Measurements from ENCODE around the gene PTPRK. TPM values are rescaled to one million over a fixed set of nuclear protein-coding genes. Genes with fewer than 3 reads are reported as not detected.

PTPRK gene
- total and polyA plus RNA-seq, 10 of the 15 experiments (the other 5 are each of a cell fraction or from before 2014, with no cell fraction given), result 0.23 to 1.9 (median 0.55) TPM

DNA sequence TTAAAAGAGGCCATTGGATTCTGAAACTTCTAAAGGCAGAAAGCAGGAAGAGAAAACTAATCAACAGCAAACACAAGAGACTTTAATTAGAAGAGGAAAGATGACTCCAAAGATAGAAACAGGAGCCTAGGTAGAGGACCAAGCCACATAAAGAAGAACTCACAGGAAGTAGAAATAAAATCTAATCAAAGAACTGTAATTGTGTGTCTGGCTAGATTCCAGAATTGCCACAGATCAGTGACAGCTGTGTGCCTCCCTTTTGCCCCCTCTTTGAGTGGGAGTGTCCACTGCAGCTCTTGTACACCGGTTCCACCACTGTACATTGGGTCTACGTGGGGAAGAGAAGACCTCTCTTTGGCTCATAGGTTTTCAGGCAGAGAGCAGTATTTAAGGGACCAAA, 597.3 kb downstream of the PTPRK start (continued):
- TF ChIP-seq, protein P1, sequence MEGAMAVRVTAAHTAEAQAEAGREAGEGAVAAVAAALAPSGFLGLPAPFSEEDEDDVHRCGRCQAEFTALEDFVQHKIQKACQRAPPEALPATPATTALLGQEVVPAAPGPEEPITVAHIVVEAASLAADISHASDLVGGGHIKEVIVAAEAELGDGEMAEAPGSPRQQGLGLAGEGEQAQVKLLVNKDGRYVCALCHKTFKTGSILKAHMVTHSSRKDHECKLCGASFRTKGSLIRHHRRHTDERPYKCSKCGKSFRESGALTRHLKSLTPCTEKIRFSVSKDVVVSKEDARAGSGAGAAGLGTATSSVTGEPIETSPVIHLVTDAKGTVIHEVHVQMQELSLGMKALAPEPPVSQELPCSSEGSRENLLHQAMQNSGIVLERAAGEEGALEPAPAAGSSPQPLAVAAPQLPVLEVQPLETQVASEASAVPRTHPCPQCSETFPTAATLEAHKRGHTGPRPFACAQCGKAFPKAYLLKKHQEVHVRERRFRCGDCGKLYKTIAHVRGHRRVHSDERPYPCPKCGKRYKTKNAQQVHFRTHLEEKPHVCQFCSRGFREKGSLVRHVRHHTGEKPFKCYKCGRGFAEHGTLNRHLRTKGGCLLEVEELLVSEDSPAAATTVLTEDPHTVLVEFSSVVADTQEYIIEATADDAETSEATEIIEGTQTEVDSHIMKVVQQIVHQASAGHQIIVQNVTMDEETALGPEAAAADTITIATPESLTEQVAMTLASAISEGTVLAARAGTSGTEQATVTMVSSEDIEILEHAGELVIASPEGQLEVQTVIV (IDR thresholded peaks at IDR 0.05; ENCODE audit: borderline replicate concordance, partially characterized antibody), result no peak
- no peak for TF ChIP-seq IRF4 (IDR thresholded peaks at IDR 0.05; ENCODE audit: low read depth, low read length)
- no peak for TF ChIP-seq SUPT20H (IDR thresholded peaks at IDR 0.05; ENCODE audit: borderline replicate concordance, control insufficient read depth, low read depth, low read length)
- TF ChIP-seq MTA3 (IDR thresholded peaks at IDR 0.05; ENCODE audit: borderline replicate concordance, low read length), result no peak
- TF ChIP-seq ZNF217 (IDR thresholded peaks at IDR 0.05), result no peak
- TF ChIP-seq CHD2 (IDR thresholded peaks at IDR 0.05; ENCODE audit: borderline replicate concordance, low read depth, low read length), result no peak
- no peak for TF ChIP-seq CREM (IDR thresholded peaks at IDR 0.05; ENCODE audit: low read depth)

DNA sequence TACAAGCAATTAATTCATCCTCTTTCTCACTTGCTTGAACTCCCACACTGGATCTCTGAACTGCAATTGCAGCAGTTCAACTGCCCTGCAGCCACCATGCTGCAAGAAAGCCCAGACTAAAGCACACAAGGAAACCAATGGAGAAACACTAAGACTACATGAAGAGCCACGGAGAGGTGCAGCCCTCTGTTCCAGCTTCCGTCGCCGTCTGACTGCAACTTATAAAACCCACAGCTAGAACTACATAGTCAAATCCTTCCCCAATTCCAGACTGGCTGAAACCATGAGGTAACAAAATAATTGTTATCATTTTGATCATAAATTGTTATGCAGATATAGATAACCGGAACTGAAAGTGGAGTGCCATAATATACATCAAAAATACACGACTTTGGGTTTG, 598.4 kb downstream of the PTPRK start:
- no peak overlapping the region for H3K9ac ChIP-seq (ENCODE audit: control insufficient read depth, insufficient read depth, low read length)
- no peak overlapping the region for H3K4me3 ChIP-seq
- RAD21 ChIA-PET (ENCODE audit: unreplicated experiment), result no interaction called here
- no peak overlapping the region for H3K4me2 ChIP-seq (ENCODE audit: control insufficient read depth, insufficient read depth)
- no peaks in the 10 kb centered on the region for H3K4me1 ChIP-seq (ENCODE audit: control insufficient read depth, insufficient read depth, low read length)
- CTCF ChIA-PET, result no interaction called here
- SMC1A ChIA-PET (ENCODE audit: uncharacterized antibody, unreplicated experiment), result no interaction called here
- WGBS (ENCODE audit: insufficient coverage, insufficient replicate concordance, low lambda C conversion rate, missing lambda C conversion rate), result 48% methylated on average over 6 of the region's 6 CpGs
- no TSS peak for BruUV-seq (replicated peaks)
- in situ Hi-C loops (cut with MboI), result no loop called here
- no peak overlapping the region for H2AFZ ChIP-seq (ENCODE audit: control insufficient read depth, low read depth, low read length)
- intact Hi-C loops (cut with micrococcal nuclease; ENCODE audit: unreplicated experiment), result no loop called here
- no peaks in the 10 kb centered on the region; the same call in 2 of the 3 replicates for H3K9me3 ChIP-seq (replicated peaks; ENCODE audit: control insufficient read depth, insufficient read depth, low read length)
- FAIRE-seq, result no peak
- DNase-seq (ENCODE audit: low read depth, low spot score), result no peak
- H3K27ac ChIP-seq (ENCODE audit: control insufficient read depth, insufficient read depth), result no peak overlapping the region
- ATAC-seq, result no peak
- POLR2A ChIA-PET, result no interaction called here
- no peaks in the 10 kb centered on the region for H3K27me3 ChIP-seq (replicated peaks in 1 of 2; ENCODE audit: control insufficient read depth in 2 of 2, insufficient read depth in 2 of 2, low read length in 1 of 2)
- no peaks in the 10 kb centered on the region for H3K79me2 ChIP-seq (ENCODE audit: control insufficient read depth, insufficient read depth, low read length)
- no peaks in the 10 kb centered on the region for H3K36me3 ChIP-seq (ENCODE audit: control insufficient read depth in 2 of 2, insufficient read depth in 2 of 2, low read length in 1 of 2)
- H4K20me1 ChIP-seq (ENCODE audit: control insufficient read depth, insufficient read depth), result no peaks in the 10 kb centered on the region
- TF ChIP-seq MAX (IDR thresholded peaks at IDR 0.05; ENCODE audit: low read depth, low read length), result no peak
- no peak for TF ChIP-seq CBFB (IDR thresholded peaks at IDR 0.05; ENCODE audit: low read depth)
- no peak for TF ChIP-seq ATF7 (IDR thresholded peaks at IDR 0.05; ENCODE audit: low read depth)
- no peak for TF ChIP-seq GATAD2B (conservative IDR thresholded peaks at IDR 0.05; ENCODE audit: low read depth)
- no peak for TF ChIP-seq STAT3 (IDR thresholded peaks at IDR 0.05; ENCODE audit: low read depth, low read length)
- no peak for TF ChIP-seq ZNF592 (IDR thresholded peaks at IDR 0.05)
- no peak for TF ChIP-seq CHD4 (IDR thresholded peaks at IDR 0.05)
- no peak for TF ChIP-seq ZSCAN29 (IDR thresholded peaks at IDR 0.05)
- no peak for TF ChIP-seq BHLHE40 (IDR thresholded peaks at IDR 0.05; ENCODE audit: borderline replicate concordance in 1 of 2, low read depth in 2 of 2, low read length in 1 of 2)
- no peak for TF ChIP-seq LARP7 (IDR thresholded peaks at IDR 0.05)
- TF ChIP-seq NRF1 (conservative IDR thresholded peaks at IDR 0.05; ENCODE audit: low read depth, low read length), result no peak

All from GM12878 (cell line).